ENCODE results near the gene KLHL25. TPM values are rescaled to one million over a fixed set of nuclear protein-coding genes. Genes with fewer than 3 reads are reported as not detected.

The KLHL25 gene
- total and polyA plus RNA-seq, 2 of the 8 experiments (the other 6 are each of a cell fraction or from before 2014, with no cell fraction given): 16.5 to 22.0 TPM

- FAIRE-seq: no peak
- 86% methylated on average over 4 of the region's 4 CpGs; no CpG with 5 or more reads in 1 of the 2 experiments for WGBS, 2 experiments (ENCODE audit: extremely low coverage in 1 of 2, insufficient coverage in 1 of 2, insufficient read length in 1 of 2, insufficient replicate concordance in 2 of 2, low coverage in 1 of 2, low lambda C conversion rate in 2 of 2, missing lambda C conversion rate in 1 of 2)
- TF ChIP-seq KDM4A (IDR thresholded peaks at IDR 0.05; ENCODE audit: low read depth, low read length, severe bottlenecking) (no peak), KDM1A (IDR thresholded peaks at IDR 0.05; ENCODE audit: borderline replicate concordance, low read length) (no peak), GTF2F1 (IDR thresholded peaks at IDR 0.05; ENCODE audit: borderline replicate concordance, low read depth, low read length) (no peak), POU5F1 (IDR thresholded peaks at IDR 0.05; ENCODE audit: low read depth, low read length) (no peak), NRF1 (IDR thresholded peaks at IDR 0.05; ENCODE audit: low read depth, low read length) (no peak), RXRA (IDR thresholded peaks at IDR 0.05; ENCODE audit: insufficient read depth, low read depth, low read length) (no peak), SAP30 (IDR thresholded peaks at IDR 0.05; ENCODE audit: insufficient read depth, insufficient replicate concordance, low read length) (no peak), TBP (IDR thresholded peaks at IDR 0.05; ENCODE audit: low read depth, low read length) (no peak), SIX5 (IDR thresholded peaks at IDR 0.05; ENCODE audit: low read depth, low read length) (no peak), SIN3A (conservative IDR thresholded peaks at IDR 0.05 in 1 of 2, IDR thresholded peaks at IDR 0.05 in 1 of 2; ENCODE audit: low read depth in 1 of 2, low read length in 2 of 2) (no peak), POLR2AphosphoS5 (IDR thresholded peaks at IDR 0.05; ENCODE audit: low read depth, low read length) (no peak), YY1 (IDR thresholded peaks at IDR 0.05; ENCODE audit: low read depth, low read length) (no peak), GABPA (IDR thresholded peaks at IDR 0.05; ENCODE audit: borderline replicate concordance, insufficient read depth, low read length) (no peak), MAX (IDR thresholded peaks at IDR 0.05) (no peak), SP1 (IDR thresholded peaks at IDR 0.05; ENCODE audit: low read depth, low read length) (no peak)
Observed at GRCh38 chr15:85725564-85725963, 69.2 kb downstream of the KLHL25 start.

More at GRCh38 chr15:85725564-85725963, 69.2 kb downstream of the KLHL25 start:
- no peak overlapping the region for H3K56ac ChIP-seq (replicated peaks; ENCODE audit: insufficient read length, low read depth, low read length)
- no peak overlapping the region for H3K27ac ChIP-seq (ENCODE audit: low read depth, low read length)
- H3K79me1 ChIP-seq (ENCODE audit: low read depth, low read length): no peaks in the 10 kb centered on the region; the same call in 1 of the 2 replicates
- H3K23me2 ChIP-seq (ENCODE audit: low read depth, low read length): no peaks in the 10 kb centered on the region
- ChIA-PET POLR2A (ENCODE audit: partially characterized antibody) (no interaction called here), CTCF (ENCODE audit: partially characterized antibody) (interaction anchor here (0.8 to 1.2 kb wide), 3 partner anchors 10 to 115 kb away, joined by 3 to 4 read pairs (median 3); no protein-coding TSS in a partner anchor)
- no peak for DNase-seq (ENCODE audit: low read depth in 1 of 2, low spot score in 2 of 2)
- H3K27me3 ChIP-seq (replicated peaks in 1 of 4; ENCODE audit: control insufficient read depth in 3 of 4, extremely low read depth in 1 of 4, insufficient read depth in 3 of 4, low read length in 3 of 4): no peaks in the 10 kb centered on the region
- no peak overlapping the region for H3K4ac ChIP-seq (replicated peaks; ENCODE audit: insufficient read length, low read depth, low read length)
- H2AK5ac ChIP-seq (ENCODE audit: low read depth, low read length): no peak overlapping the region
- H3K23ac ChIP-seq (ENCODE audit: insufficient read length): no peak overlapping the region
- H3K4me3 ChIP-seq (ENCODE audit: extremely low read depth in 1 of 4, insufficient read depth in 2 of 4, low read depth in 3 of 4, low read length in 4 of 4): no peak overlapping the region
- H4K91ac ChIP-seq (replicated peaks; ENCODE audit: insufficient read length, low read length): no peak overlapping the region
- H3K9ac ChIP-seq (replicated peaks in 1 of 4; ENCODE audit: extremely low read depth in 1 of 4, low read depth in 3 of 4, low read length in 3 of 4): no peak overlapping the region
- no peak overlapping the region for H2BK12ac ChIP-seq (ENCODE audit: low read depth, low read length)
- H3K18ac ChIP-seq (ENCODE audit: extremely low read depth, low read length): no peak overlapping the region
- H3K36me3 ChIP-seq (ENCODE audit: control insufficient read depth in 2 of 4, insufficient read depth in 4 of 4, low read length in 3 of 4): peaks cover 2 to 49% (median 27%) of the 10 kb centered on the region in 4 experiments; a peak in 7 of 8 replicates
- H4K20me1 ChIP-seq (replicated peaks in 1 of 2; ENCODE audit: control insufficient read depth in 1 of 2, insufficient read depth in 2 of 2, low read length in 2 of 2): no peaks in the 10 kb centered on the region
- H2AFZ ChIP-seq (ENCODE audit: low read length): no peak overlapping the region
- H3K4me1 ChIP-seq (replicated peaks in 1 of 4; ENCODE audit: control insufficient read depth in 3 of 4, insufficient read depth in 4 of 4, low read length in 3 of 4): no peaks in the 10 kb centered on the region
- H3K4me2 ChIP-seq (ENCODE audit: insufficient read depth in 1 of 2, low read depth in 2 of 2, low read length in 2 of 2): no peak overlapping the region
- H3K79me2 ChIP-seq (ENCODE audit: control insufficient read depth in 1 of 2, insufficient read depth in 2 of 2, low read length in 2 of 2): no peaks in the 10 kb centered on the region
- no peak overlapping the region for H4K8ac ChIP-seq (ENCODE audit: extremely low read depth, insufficient read depth, low read length)
- H3K9me3 ChIP-seq (ENCODE audit: insufficient read depth in 2 of 2, low read depth in 1 of 2, low read length in 1 of 2): no peaks in the 10 kb centered on the region
- no peak overlapping the region for H2BK120ac ChIP-seq (replicated peaks; ENCODE audit: low read depth, low read length)
- no peak overlapping the region for H4K5ac ChIP-seq (ENCODE audit: insufficient read length, low read depth, low read length)
- H2BK20ac ChIP-seq (ENCODE audit: low read length): no peak overlapping the region
- H3K14ac ChIP-seq (ENCODE audit: insufficient read length): no peak overlapping the region
- H2BK5ac ChIP-seq (ENCODE audit: low read depth, low read length): no peak overlapping the region
- no peak overlapping the region for H2BK15ac ChIP-seq (ENCODE audit: low read length)
